NT2/D1 (cell line): Measurements from ENCODE around the gene MYO3B.

Experiments used
- SUZ12 ChIP-seq: IDR thresholded peaks from 2 replicates; pipeline ENCODE4 v1.6.1; 2011; ENCODE audit not compliant: insufficient read length, insufficient read depth; ENCODE audit errors: extremely low read depth
- YY1 ChIP-seq: IDR thresholded peaks from 2 replicates; pipeline ENCODE4 v1.6.1; 2011; ENCODE audit not compliant: insufficient read length, insufficient read depth
- ZNF274 ChIP-seq: IDR thresholded peaks from 2 replicates; pipeline ENCODE4 v1.6.1; 2011; ENCODE audit warnings: mild to moderate bottlenecking, low read depth, low read length

DNA sequence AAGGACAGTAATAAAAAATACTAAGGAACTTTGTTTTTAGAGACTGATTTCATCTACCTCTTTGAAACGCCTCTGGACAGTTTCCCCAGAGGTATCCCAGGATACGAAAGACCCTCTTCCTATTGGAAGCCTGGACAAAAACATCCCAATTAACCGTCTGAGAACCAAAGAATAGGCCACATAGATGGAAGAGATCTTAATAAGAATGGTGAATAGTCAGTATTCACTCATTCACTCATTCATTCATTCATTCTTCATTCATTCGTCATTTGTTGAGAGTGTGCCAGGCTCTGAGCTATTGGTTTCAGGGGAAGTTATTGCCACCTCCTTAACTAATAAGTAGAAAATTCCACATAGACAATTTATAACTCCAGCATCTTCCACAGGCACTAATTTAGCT is 464.0 kb downstream of the MYO3B start:
- TF ChIP-seq ZNF274 (no peak), YY1 (no peak), SUZ12 (no peak)
